GM12873 (cell line): Measurements from ENCODE around the gene TMF1.

Experiments
- TF ChIP-seq, protein P1 (sequence below): IDR thresholded peaks from 2 replicates; pipeline ENCODE4 v1.5.1; 2012; ENCODE audit warnings: low read depth, mild to moderate bottlenecking, moderate library complexity, low read length, control low read depth; ENCODE audit not compliant: insufficient read depth; ENCODE audit errors: missing control alignments

The TMF1 gene

DNA sequence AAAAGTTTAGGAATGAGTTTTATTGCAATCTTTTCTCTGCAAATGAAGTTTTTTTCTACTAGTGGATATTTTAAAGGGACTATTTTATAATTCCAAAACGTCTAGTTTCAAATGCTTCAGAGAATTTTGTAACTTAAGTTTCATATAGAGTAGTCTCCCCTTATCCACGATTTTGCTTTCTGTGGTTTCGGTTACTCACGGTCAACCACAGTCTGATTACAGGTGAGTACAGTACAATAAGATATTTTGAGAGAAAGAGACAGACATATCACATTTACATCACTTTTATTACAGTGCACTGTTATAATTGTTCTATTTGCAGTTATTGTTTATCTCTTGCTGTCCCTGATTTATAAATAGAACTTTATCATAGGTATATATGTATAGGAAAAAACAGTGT is 31.3 kb downstream of the TMF1 start:
- TF ChIP-seq, protein P1, sequence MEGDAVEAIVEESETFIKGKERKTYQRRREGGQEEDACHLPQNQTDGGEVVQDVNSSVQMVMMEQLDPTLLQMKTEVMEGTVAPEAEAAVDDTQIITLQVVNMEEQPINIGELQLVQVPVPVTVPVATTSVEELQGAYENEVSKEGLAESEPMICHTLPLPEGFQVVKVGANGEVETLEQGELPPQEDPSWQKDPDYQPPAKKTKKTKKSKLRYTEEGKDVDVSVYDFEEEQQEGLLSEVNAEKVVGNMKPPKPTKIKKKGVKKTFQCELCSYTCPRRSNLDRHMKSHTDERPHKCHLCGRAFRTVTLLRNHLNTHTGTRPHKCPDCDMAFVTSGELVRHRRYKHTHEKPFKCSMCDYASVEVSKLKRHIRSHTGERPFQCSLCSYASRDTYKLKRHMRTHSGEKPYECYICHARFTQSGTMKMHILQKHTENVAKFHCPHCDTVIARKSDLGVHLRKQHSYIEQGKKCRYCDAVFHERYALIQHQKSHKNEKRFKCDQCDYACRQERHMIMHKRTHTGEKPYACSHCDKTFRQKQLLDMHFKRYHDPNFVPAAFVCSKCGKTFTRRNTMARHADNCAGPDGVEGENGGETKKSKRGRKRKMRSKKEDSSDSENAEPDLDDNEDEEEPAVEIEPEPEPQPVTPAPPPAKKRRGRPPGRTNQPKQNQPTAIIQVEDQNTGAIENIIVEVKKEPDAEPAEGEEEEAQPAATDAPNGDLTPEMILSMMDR, result no peak

DNA sequence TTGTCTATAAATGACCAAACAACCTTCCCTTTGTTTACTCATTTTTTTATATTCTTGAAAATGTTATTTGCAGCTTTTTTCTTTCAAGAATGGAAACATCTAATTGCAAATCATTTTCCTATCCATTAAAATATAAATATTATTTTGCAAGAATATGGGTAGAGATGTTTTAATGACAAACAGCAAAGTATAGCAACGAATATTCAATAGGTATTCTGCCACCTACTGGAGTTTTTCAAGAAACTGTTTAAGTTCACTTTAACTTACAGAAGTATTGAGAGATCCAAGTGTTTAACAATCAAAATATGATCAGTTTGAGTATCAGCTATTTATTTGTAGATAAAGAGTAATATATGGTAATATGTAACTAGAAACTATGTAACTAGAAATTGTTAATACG is 31.7 kb downstream of the TMF1 start:
- TF ChIP-seq, protein P1, result peak; percentile 20

- TF ChIP-seq, protein P1, result no peak
Measured at GRCh38 chr3:69016901-69017300, 35.2 kb downstream of the TMF1 start.

GRCh38 chr3:69016102-69016501 is 36.0 kb downstream of the TMF1 start:
- TF ChIP-seq, protein P1, result no peak

GRCh38 chr3:69014022-69014580 is 38.0 kb downstream of the TMF1 start:
- TF ChIP-seq, protein P1, result no peak

- TF ChIP-seq, protein P1, result peak; percentile 63
Measured at GRCh38 chr3:69013253-69014021, 38.7 kb downstream of the TMF1 start, which contains the start of gene EOGT. Gene EOGT, minus strand, starts transcription at chr3:69013684. Its CDS starts 3,838 bp downstream, at chr3:69009846.

DNA sequence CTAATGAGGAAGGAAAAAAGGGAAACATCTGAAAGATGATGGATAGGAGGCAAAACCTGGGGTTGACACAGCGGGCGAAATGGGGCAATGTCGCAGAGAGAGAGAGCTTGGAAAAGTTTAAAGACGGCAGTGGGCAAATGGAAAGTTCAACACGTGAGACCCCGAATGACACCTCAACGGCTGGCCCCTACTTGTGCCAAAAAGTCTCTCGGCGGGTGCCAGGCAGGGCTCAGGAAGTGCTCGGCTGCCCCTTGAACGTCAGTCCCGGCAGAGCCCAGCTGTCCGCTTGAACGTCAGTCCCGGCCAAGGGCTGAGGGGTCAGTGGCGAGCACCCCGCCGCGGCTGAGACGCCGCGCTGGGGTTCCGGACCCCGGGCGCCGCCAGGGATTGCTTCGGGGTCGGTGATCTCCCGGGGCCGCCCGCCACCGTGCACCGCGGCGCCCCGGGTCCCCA is 39.3 kb downstream of the TMF1 start:
- TF ChIP-seq, protein P1, result peak; percentile 20
